ENCODE data around the gene SRSF5. TPM values are rescaled to one million over a fixed set of nuclear protein-coding genes. Genes with fewer than 3 reads are reported as not detected.

SRSF5 gene
- total and polyA plus RNA-seq, 2 of the 13 experiments (the other 11 are each of a cell fraction or from before 2014, with no cell fraction given): 189 to 277 TPM

GRCh38 chr14:69767369-69767999 lies 542 bp downstream of the SRSF5 start (continued):
- TF ChIP-seq ZHX1 (CRISPR knock-in tag; IDR thresholded peaks at IDR 0.05; ENCODE audit: low read depth): 0 out of 2 replicates have a peak, but pooled peaks have one; percentile 44
- TF ChIP-seq SRSF1 (optimal IDR thresholded peaks at IDR 0.05; ENCODE audit: low read depth, low read length): peak; percentile 77
- 0 out of 2 replicates have a peak, but pooled peaks have one; percentile 41 for TF ChIP-seq EEA1 (CRISPR knock-in tag; IDR thresholded peaks at IDR 0.05; ENCODE audit: borderline replicate concordance)
- peak; percentile 57; the same call in 1 of the 2 replicates for TF ChIP-seq NFYB (CRISPR knock-in tag; IDR thresholded peaks at IDR 0.05)
- no peak for TF ChIP-seq AHR (CRISPR knock-in tag; IDR thresholded peaks at IDR 0.05)
- no peak for TF ChIP-seq ZNF672 (CRISPR knock-in tag; IDR thresholded peaks at IDR 0.05)
- no peak for TF ChIP-seq RFX1 (IDR thresholded peaks at IDR 0.05)
- TF ChIP-seq CREB1 (IDR thresholded peaks at IDR 0.05): peak; percentile 58
- TF ChIP-seq CREB1 (CRISPR knock-in tag; IDR thresholded peaks at IDR 0.05): no peak
- no peak for TF ChIP-seq BRD4 (CRISPR knock-in tag; IDR thresholded peaks at IDR 0.05)
- peak; percentile 50 for TF ChIP-seq ZNF274 (CRISPR knock-in tag; IDR thresholded peaks at IDR 0.05)
- 0 out of 2 replicates have a peak, but pooled peaks have one; percentile 22 for TF ChIP-seq ZNF558 (CRISPR knock-in tag; IDR thresholded peaks at IDR 0.05; ENCODE audit: borderline replicate concordance)
- peak; percentile 72 for TF ChIP-seq ZNF18 (CRISPR knock-in tag; IDR thresholded peaks at IDR 0.05; ENCODE audit: insufficient replicate concordance)
- TF ChIP-seq PITX1 (CRISPR knock-in tag; IDR thresholded peaks at IDR 0.05): peak; percentile 27; the same call in 1 of the 2 replicates
- TF ChIP-seq ZNF3 (CRISPR knock-in tag; IDR thresholded peaks at IDR 0.05): no peak
- peak; percentile 60 for TF ChIP-seq PRMT3 (CRISPR knock-in tag; IDR thresholded peaks at IDR 0.05; ENCODE audit: borderline replicate concordance, low read depth)
- TF ChIP-seq KDM4B (CRISPR knock-in tag; IDR thresholded peaks at IDR 0.05): 0 out of 2 replicates have a peak, but pooled peaks have one; percentile 30
- no peak for TF ChIP-seq SKIL (CRISPR knock-in tag; IDR thresholded peaks at IDR 0.05; ENCODE audit: borderline replicate concordance)
- no peak for TF ChIP-seq HOXD1 (CRISPR knock-in tag; IDR thresholded peaks at IDR 0.05)
- TF ChIP-seq ZNF124 (CRISPR knock-in tag; IDR thresholded peaks at IDR 0.05): 0 out of 2 replicates have a peak, but pooled peaks have one; percentile 1
- TF ChIP-seq THAP11 (CRISPR knock-in tag; IDR thresholded peaks at IDR 0.05): peak; percentile 58
- peak; percentile 97 for TF ChIP-seq YY1 (IDR thresholded peaks at IDR 0.05; ENCODE audit: insufficient read depth, insufficient replicate concordance, low read depth, low read length)
- TF ChIP-seq MYPOP (CRISPR knock-in tag; IDR thresholded peaks at IDR 0.05): peak; percentile 63; the same call in 1 of the 2 replicates
- peak; percentile 99 for TF ChIP-seq AGO2 (optimal IDR thresholded peaks at IDR 0.05; ENCODE audit: low read depth, low read length)

Data from HepG2 (cell line).